ENCODE data around the gene CNTN4.

GRCh38 chr3:2133146-2133545 lies 34.5 kb downstream of the CNTN4 start:
- TF ChIP-seq CTCF (IDR thresholded peaks at IDR 0.05) (no peak), POLR2A (IDR thresholded peaks at IDR 0.05) (no peak)

Data from tibial nerve (tissue), 3 donors.